Endothelial cell of umbilical vein (primary cell): ENCODE data around the gene RASSF6. TPM values are rescaled to one million over a fixed set of nuclear protein-coding genes. Genes with fewer than 3 reads are reported as not detected.

Experiments used
- BruUV-seq: library from RNA; stranded (reverse); fragments of 400-500 nt; replicated peaks from 2 replicates; lab custom pipeline; 2021; lab: Mats Ljungman, UMichigan
- CTCF ChIA-PET: fragments of 300-600, 350-600 bp; sonication (Branson Sonifier 250); formaldehyde crosslinking; loops from one replicate; lab custom pipeline; 2021; ENCODE audit warnings: antibody characterized with exemption, inconsistent platforms; lab: Charles Lee
- POLR2A ChIA-PET: fragments of 300-600, 350-600 bp; sonication (Branson Sonifier 250); formaldehyde crosslinking; loops from one replicate; lab custom pipeline; 2021; ENCODE audit warnings: antibody characterized with exemption, inconsistent platforms; lab: Charles Lee
- DNase-seq: peaks from one replicate; pipeline ENCODE4 v3.0.0-alpha.2; 2011; ENCODE audit warnings: low read depth, low spot score
- FAIRE-seq: peaks from 2 replicates; lab custom pipeline; 2011; peaks lifted over from hg19 to GRCh38; lab: Jason Lieb, UNC
- H2AFZ ChIP-seq: 2 replicates; pipeline ENCODE4 v1.6.0; 2012; ENCODE audit warnings: low read depth, low read length, control low read depth, inconsistent platforms
- H3K27ac ChIP-seq: 2 replicates; pipeline ENCODE4 v1.5.1; 2011; ENCODE audit warnings: low read depth, mild to moderate bottlenecking, control low read depth, low read length, moderate library complexity; ENCODE audit not compliant: insufficient read depth
- H3K27me3 ChIP-seq, 2 experiments: 2 replicates each; pipeline versions ENCODE4 v1.6.0 to v1.6.1; 2011; ENCODE audit warnings: low read length in 2 of 2, mixed read lengths in 1 of 2; ENCODE audit not compliant: control insufficient read depth in 2 of 2, insufficient read depth in 2 of 2
- H3K36me3 ChIP-seq, 2 experiments: 2 replicates in 1 of 2; 3 replicates in 1 of 2; pipeline ENCODE4 v1.5.1; 2011; ENCODE audit warnings: low read length in 2 of 2, mild to moderate bottlenecking in 1 of 2, moderate library complexity in 1 of 2; ENCODE audit not compliant: control insufficient read depth in 2 of 2, insufficient read depth in 2 of 2; ENCODE audit errors: extremely low read depth in 1 of 2
- H3K4me1 ChIP-seq: 3 replicates; pipeline ENCODE4 v1.5.1; 2011; ENCODE audit warnings: mild to moderate bottlenecking, low read length; ENCODE audit not compliant: control insufficient read depth, insufficient read depth; ENCODE audit errors: extremely low read depth
- H3K4me2 ChIP-seq: 2 replicates; pipeline ENCODE4 v1.6.1; 2011; ENCODE audit warnings: low read length, control low read depth, mixed read lengths; ENCODE audit not compliant: insufficient read depth
- H3K4me3 ChIP-seq, 3 experiments: fragments of 200-600 bp in 1 of 3; sonication (generic), shearing (Covaris generic) in 1 of 3; replicated peaks in 1 of 3; 2 replicates each; pipeline ENCODE4 v1.5.1; 2011 to 2016; ENCODE audit warnings: control low read depth in 3 of 3, low read length in 3 of 3, mild to moderate bottlenecking in 2 of 3, inconsistent platforms in 1 of 3, low read depth in 1 of 3, moderate library complexity in 1 of 3; ENCODE audit not compliant: insufficient read depth in 1 of 3
- H3K79me2 ChIP-seq: 2 replicates; pipeline ENCODE4 v1.6.0; 2012; ENCODE audit warnings: low read length, inconsistent platforms; ENCODE audit not compliant: control insufficient read depth, insufficient read depth
- H3K9ac ChIP-seq: replicated peaks from 2 replicates; pipeline ENCODE3; 2011; ENCODE audit warnings: low read length, control low read depth; ENCODE audit not compliant: insufficient read depth; ENCODE audit errors: extremely low read depth
- H3K9me1 ChIP-seq: replicated peaks from 3 replicates; pipeline ENCODE4 v1.6.0; 2011; ENCODE audit warnings: mild to moderate bottlenecking, low read length; ENCODE audit not compliant: control insufficient read depth, insufficient read depth; ENCODE audit errors: extremely low read depth
- H3K9me3 ChIP-seq: replicated peaks from 2 replicates; pipeline ENCODE4 v1.5.1; 2012; ENCODE audit warnings: low read length, inconsistent platforms; ENCODE audit not compliant: control insufficient read depth, insufficient read depth
- H4K20me1 ChIP-seq: replicated peaks from 2 replicates; pipeline ENCODE3; 2011; ENCODE audit warnings: mild to moderate bottlenecking, low read length; ENCODE audit not compliant: control insufficient read depth, insufficient read depth; ENCODE audit errors: extremely low read depth
- CTCF ChIP-seq, 2 donors: IDR thresholded peaks; 1 replicate in 1 of 2; 2 replicates in 1 of 2; pipeline ENCODE4 v1.5.1; 2011; ENCODE audit warnings: low read length in 2 of 2, mild to moderate bottlenecking in 2 of 2, moderate library complexity in 2 of 2, control low read depth in 1 of 2, inconsistent platforms in 1 of 2, low read depth in 1 of 2; ENCODE audit not compliant: insufficient read depth in 1 of 2; ENCODE audit errors: extremely low read depth in 1 of 2
- EZH2 ChIP-seq: IDR thresholded peaks from 2 replicates; pipeline ENCODE4 v1.6.1; 2012; ENCODE audit warnings: borderline replicate concordance, low read depth, mild to moderate bottlenecking, moderate library complexity, low read length, inconsistent platforms; ENCODE audit not compliant: severe bottlenecking
- FOS ChIP-seq: IDR thresholded peaks from 2 replicates; pipeline ENCODE4 v1.6.1; 2011; ENCODE audit warnings: mild to moderate bottlenecking, low read length, moderate library complexity, borderline replicate concordance; ENCODE audit not compliant: insufficient read depth
- GATA2 ChIP-seq: IDR thresholded peaks from 2 replicates; pipeline ENCODE4 v1.7.0; 2011; ENCODE audit warnings: low read depth, mild to moderate bottlenecking, moderate library complexity, mixed read lengths, low read length; ENCODE audit not compliant: insufficient read length, insufficient read depth
- JUN ChIP-seq: IDR thresholded peaks from 2 replicates; pipeline ENCODE4 v1.6.1; 2011; ENCODE audit warnings: borderline replicate concordance, low read depth; ENCODE audit not compliant: insufficient read length, insufficient read depth
- MAX ChIP-seq: IDR thresholded peaks from 2 replicates; pipeline ENCODE4 v1.6.1; 2011; ENCODE audit not compliant: insufficient read depth, insufficient read length
- MYC ChIP-seq: IDR thresholded peaks from one replicate; pipeline ENCODE4 v1.6.1; 2011; ENCODE audit warnings: mild to moderate bottlenecking, low read depth, low read length
- POLR2A ChIP-seq: IDR thresholded peaks from 2 replicates; pipeline ENCODE4 v1.6.1; 2012; ENCODE audit warnings: low read depth, mild to moderate bottlenecking, control low read depth, low read length
- POLR2AphosphoS5 ChIP-seq: IDR thresholded peaks from 2 replicates; pipeline ENCODE4 v1.6.1; 2012; ENCODE audit warnings: low read depth, mild to moderate bottlenecking, control low read depth, low read length, moderate library complexity; ENCODE audit not compliant: insufficient read depth
- dilution Hi-C: fragments of 300-500 bp; cut with MboI; formaldehyde crosslinking; loops from one replicate; pipeline ENCODE4 v1.15.0; 2019; ENCODE audit warnings: low sequenced_read_pairs; ENCODE audit not compliant: extremely low pct_ligation_motif_present
- intact Hi-C: fragments of 100-400 bp; cut with micrococcal nuclease; formaldehyde crosslinking; loops from one replicate; pipeline ENCODE4 v1.10.0; 2022
- polyA plus RNA-seq, 4 experiments: library from polyadenylated mRNA; depleted of rRNA in 3 of 4; stranded (reverse) in 3 of 4; unstranded in 1 of 4; fragments of >200 nt; gene quantifications; 2 replicates each; pipeline versions ENCODE4 v1.2.1 to v1.2.3, GENCODE V29; 2011 to 2012; ENCODE audit warnings: missing spikeins in 1 of 4
- total RNA-seq: library from RNA; stranded (reverse); gene quantifications from 2 replicates; pipeline ENCODE4 v1.2.3, GENCODE V29; 2021

Gene RASSF6
- total and polyA plus RNA-seq, 2 donors (not counting 3 experiments of a cell fraction or from before 2014, with no cell fraction given), result not detected

DNA sequence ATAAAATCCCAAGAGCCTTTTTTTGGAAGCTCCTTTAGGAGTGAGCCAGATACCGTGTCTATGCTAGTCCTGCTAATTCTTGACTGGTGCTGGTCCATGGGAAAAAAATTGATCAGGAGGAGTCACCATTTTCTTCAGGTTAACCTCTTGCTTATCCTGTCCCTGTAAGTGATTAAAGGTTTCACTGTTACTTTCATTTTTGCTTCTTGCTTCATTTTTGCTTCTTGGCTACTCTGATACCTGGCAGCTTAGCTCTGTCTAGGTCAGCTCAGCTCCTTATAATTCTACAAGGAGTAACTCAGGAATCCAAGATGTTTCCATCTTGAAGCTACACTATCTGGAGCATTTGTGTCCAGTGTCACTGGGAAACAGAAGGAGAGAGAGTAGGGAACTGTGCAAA lies 93.0 kb downstream of the RASSF6 start:
- no peak for TF ChIP-seq GATA2
- TF ChIP-seq CTCF (IDR thresholded peaks at IDR 0.05; ENCODE audit: extremely low read depth in 1 of 2, insufficient read depth in 1 of 2, low read depth in 1 of 2, low read length in 2 of 2), result no peak
- no peak for TF ChIP-seq POLR2AphosphoS5
- no peak for TF ChIP-seq EZH2
- TF ChIP-seq MAX, result no peak
- TF ChIP-seq FOS, result no peak
- no peak for TF ChIP-seq JUN
- TF ChIP-seq MYC, result no peak
- no peak for TF ChIP-seq POLR2A
- Histone ChIP-seq H3K9ac (no peak overlapping the region), H3K4me2 (no peak overlapping the region), H3K9me3 (no peaks in the 10 kb centered on the region), H3K9me1 (no peaks in the 10 kb centered on the region), H3K36me3 (no peaks in the 10 kb centered on the region), H3K4me3 (no peak overlapping the region), H3K27ac (no peak overlapping the region), H3K27me3 (peaks cover 2% of the 10 kb centered on the region in 2 experiments), H3K79me2 (no peaks in the 10 kb centered on the region), H3K4me1 (no peaks in the 10 kb centered on the region), H2AFZ (no peak overlapping the region), H4K20me1 (no peaks in the 10 kb centered on the region)
- CTCF ChIA-PET, result interaction anchor here (1.0 kb wide), 1 partner anchor 46 kb away, joined by 3 read pairs; no protein-coding TSS in a partner anchor
- FAIRE-seq (no peak), DNase-seq (no peak)
- intact Hi-C loops, result no loop called here
- no TSS peak for BruUV-seq
- POLR2A ChIA-PET, result no interaction called here
- dilution Hi-C loops, result no loop called here
